MM.1S (cell line): ENCODE data around the gene TEX55.

Experiments
- CTCF ChIP-seq: fragments of 300-600 bp; sonication (generic); IDR thresholded peaks from 2 replicates; pipeline ENCODE4 v1.5.1; 2016; ENCODE audit warnings: antibody characterized with exemption, low read length, mixed read lengths
- EZH2 ChIP-seq: fragments of 300-600 bp; sonication (generic); optimal IDR thresholded peaks from 2 replicates; pipeline ENCODE3; 2017; ENCODE audit warnings: low read depth, mild to moderate bottlenecking, antibody characterized with exemption, low read length, mixed read lengths

GRCh38 chr3:119184796-119185570, 39.0 kb downstream of the TEX55 start:
- TF ChIP-seq CTCF (no peak), EZH2 (no peak)
